GM19452 (cell line): ENCODE results near the gene KLHL21.
A peak's percentile ranks its signal among the peaks of the same experiment; 100 is the strongest.
"Not testable (repeated sequence)": the region's sequence is repeated elsewhere in the genome, so short reads cannot be mapped to it uniquely, and the experiment has no call there.

ENCODE experiments used
- ATAC-seq: cut with Tn5 transposase; IDR thresholded peaks from one replicate; pipeline ENCODE4 v1.9.1; 2021; ENCODE audit not compliant: unreplicated experiment

The KLHL21 gene, protein sequence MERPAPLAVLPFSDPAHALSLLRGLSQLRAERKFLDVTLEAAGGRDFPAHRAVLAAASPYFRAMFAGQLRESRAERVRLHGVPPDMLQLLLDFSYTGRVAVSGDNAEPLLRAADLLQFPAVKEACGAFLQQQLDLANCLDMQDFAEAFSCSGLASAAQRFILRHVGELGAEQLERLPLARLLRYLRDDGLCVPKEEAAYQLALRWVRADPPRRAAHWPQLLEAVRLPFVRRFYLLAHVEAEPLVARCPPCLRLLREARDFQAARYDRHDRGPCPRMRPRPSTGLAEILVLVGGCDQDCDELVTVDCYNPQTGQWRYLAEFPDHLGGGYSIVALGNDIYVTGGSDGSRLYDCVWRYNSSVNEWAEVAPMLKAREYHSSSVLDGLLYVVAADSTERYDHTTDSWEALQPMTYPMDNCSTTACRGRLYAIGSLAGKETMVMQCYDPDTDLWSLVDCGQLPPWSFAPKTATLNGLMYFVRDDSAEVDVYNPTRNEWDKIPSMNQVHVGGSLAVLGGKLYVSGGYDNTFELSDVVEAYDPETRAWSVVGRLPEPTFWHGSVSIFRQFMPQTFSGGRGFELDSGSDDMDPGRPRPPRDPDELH

DNA sequence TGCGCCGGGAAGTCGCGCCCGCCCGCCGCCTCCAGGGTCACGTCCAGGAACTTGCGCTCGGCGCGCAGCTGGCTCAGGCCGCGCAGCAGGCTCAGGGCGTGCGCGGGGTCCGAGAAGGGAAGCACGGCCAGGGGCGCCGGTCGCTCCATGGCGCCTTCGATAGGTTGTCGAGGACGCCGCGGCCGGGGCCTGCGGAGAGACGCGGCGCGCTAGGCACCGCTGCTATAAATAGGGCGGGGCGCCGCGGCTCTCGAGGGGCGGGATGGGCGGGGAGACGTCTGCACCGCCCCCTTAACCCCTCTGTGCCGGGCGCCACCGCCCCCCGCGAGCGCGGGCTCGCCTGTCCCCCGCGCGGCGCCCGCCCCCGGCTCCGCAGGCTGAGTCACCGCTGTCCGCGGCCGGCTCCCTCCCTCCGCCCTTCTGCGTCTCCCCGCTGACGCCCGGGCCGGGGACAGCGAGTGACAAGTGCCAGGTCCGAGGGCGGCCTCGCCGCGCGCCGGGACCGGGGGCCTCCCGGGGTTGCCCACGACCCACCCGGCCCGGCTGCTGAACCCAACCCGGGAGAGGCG, at the start of gene KLHL21:
Gene KLHL21 (minus strand): TSS at position 201 of the 569 bp plus-strand sequence. CDS start 52 bp downstream, at position 149.
- ATAC-seq = peak; percentile 59

DNA sequence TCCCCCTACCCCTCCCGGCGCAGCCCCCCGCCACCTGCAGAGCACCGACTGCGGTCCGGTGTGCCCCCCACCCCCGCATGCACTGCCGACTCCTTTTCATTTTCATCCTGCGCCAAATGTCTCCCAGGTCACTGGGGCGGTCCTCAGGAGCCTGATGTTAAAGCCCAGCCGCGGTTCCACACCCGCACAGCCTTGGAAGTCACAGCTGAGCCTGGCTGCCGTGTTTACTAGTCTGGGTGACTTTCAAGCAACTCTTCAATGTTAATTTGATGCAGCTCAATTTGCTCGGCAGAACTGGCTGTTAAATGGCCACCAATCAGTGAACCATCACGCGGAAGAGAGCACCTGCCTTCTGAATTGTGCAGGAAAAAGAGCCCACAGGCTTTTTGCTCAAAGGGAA, 49.2 kb upstream of the KLHL21 start:
- ATAC-seq = no peak

DNA sequence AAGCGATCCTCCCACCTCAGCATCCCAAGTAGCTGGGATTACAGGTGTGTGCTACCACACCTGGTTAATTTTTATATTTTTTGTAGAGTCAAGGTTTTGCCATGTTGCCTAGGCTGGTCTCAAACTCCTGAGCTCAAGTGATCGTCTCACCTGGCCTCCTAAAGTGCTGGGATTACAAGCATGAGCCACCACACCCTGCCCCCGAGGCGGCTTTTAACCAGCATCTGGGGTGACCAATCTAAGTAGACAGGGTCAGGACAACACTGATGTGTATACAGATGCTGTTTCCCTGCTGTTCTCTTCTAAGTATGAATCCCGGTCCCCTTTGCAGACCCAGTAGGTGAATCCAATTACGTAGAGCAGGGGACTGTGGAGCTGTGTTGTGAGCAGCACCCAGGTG, 45.9 kb upstream of the KLHL21 start:
- no peak for ATAC-seq

DNA sequence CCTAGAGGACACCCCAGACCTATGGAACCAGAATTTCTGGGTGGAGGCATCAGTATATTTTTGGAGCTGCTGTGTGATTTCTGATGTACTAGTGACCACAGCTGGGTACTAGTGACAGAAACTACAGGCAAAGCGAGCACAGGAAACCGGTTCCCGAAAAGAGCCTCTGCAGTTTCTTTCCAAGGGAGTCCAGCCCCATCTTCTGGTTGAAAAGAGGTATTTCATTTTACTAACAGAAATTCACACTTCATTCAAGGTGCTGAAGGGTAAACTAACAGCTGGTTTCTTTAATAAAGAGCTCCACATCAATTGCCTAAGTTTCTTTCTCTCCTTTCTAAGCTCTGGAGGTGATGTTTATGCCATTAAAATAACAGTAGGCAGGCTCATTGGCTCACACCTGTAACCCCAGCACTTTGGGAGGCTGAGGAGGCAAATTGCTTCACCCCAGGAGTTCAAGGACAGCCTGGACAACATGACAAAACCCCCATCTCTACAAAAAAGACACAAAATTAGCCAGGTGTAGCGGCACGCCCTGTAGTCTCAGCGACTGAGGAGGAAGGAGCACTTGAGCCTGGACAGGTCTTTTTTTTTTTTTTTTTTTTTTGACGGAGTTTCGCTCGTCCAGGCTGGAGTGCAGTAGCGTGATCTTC, 44.0 kb upstream of the KLHL21 start:
- no peak for ATAC-seq

DNA sequence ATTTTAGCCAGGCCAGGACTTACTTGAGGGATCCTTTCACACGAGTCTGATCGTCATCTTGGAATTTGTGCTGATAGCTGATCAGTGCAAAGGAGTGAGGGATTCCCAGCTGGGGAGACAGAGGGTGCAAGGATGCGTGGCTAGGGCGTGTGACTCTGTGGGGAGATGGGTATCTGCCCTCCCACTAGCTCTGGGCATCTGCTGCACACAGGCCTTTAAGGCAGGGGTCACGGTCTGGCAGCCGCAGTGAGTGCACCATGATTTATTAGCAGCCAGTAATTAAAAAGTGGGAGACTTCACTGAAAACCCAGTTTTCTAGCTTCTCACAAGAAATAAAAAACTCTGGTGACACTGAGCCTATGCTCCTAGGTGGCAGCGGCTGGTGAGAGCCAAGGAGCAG, 42.3 kb upstream of the KLHL21 start:
- no peak for ATAC-seq

DNA sequence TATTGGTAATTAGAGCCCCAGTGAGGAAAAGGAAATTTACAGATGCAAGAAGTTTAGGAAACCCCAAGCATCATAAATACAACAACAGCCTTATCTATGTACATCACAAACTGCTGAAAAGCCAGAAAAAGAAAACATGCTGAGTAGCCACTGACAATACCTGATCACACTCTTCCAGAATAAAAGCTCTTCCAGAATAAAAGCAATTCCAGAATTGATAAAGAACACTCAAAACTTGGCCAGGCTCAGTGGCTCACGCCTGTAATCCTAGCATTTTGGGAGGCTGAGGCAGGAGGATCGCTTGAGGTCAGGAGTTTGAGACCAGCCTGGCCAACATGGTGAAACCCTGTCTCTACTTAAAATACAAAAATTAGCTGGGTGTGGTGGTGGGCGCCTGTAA, 38.2 kb upstream of the KLHL21 start:
- ATAC-seq = not testable (repeated sequence)

DNA sequence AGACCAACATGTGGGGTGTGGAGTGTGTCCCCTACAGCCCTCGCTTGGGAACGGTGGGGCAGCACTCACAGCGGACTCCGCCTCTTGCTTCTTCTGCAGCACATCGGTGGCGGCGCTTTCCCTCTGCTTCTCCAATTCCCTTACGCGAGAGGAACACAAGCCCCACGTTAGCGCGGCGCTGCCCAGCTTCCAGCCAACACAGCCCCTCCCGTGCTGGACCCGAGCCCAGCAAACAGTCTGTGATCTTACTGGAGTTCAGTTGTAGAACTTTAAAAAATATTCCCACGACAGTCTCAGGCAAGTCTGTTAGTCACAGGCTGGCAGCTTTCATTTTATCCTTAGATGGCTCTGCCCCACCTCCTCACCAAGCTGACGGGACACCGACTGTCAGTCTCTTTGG, 35.6 kb upstream of the KLHL21 start:
- no peak for ATAC-seq

DNA sequence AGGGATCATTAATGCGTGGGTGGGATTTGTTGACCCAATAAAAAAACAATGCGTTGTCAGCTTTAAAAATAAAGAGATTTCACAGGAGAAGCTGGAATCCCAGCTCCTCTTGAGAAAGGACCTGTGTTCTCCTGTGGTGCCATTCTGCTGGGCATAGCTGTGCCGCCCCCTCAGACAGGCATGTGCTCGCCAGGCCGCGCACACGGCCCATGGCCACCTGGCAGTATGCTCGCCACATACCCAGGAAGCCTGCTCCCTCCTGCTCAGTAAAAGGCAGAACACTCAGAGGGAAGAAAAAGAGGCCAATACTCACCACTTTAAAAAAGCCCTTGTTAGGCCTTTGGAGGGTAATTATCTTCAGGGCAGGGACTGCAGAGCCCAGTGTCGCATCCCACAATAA, 35.1 kb upstream of the KLHL21 start:
- ATAC-seq = no peak

DNA sequence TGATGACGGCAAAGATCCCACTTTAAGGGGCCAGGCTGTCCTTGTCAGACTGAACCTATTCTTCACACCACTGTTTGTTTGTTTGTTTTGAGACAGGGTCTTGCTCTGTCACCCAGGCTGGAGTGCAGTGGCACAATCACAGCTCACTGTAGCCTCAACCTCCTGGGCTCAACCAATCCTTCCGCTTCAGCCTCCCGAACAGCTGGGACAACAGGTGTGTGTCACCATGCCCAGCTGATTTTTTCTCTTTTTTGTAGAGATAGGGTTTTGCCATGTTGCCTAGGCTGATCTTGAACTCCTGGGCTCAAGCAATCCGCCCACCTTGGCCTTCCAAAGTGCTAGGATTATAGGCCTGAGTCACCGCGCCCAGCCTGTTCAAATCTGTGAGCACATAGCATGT, 34.1 kb upstream of the KLHL21 start:
- ATAC-seq = not testable (repeated sequence)

DNA sequence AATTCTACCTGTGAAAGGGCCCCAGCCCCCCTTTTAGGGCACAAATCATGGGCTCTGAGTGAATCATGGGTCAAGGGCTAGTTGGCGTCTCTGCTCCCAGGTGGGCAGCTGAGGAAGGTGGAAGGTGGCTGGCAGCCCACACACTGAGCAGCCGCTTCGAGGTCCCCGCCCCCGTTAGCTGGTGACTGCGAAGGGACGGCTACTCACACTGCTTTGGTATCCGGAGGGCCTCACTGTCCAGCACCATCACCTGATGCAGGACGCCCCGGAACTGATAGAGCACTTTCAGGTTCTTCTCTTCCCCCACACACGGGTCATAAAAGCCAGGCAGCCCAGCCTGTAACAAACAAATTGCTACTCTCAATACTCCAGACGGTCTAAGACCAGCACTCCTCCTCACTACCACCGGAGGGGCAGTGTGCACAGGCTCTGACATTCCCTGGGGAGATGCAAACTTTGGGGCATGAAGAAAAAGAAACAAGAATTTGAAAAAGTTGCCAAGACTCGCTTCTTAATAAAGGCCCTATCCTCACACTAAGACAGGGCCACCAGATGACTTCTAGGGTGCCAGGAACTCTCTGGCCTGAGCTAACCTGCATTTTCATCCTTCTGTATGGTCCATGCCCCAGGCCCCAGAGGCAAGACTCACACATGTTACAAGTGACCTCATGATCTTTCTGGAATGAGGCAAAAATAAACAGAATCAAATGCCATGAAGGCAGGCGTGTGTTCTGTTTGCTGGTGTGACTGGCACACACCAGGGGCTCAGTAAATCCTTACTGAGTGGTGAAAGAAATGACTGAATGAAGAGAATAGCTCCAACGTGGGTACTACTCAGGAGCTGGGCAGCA, 33.5 kb upstream of the KLHL21 start:
- ATAC-seq = no peak

DNA sequence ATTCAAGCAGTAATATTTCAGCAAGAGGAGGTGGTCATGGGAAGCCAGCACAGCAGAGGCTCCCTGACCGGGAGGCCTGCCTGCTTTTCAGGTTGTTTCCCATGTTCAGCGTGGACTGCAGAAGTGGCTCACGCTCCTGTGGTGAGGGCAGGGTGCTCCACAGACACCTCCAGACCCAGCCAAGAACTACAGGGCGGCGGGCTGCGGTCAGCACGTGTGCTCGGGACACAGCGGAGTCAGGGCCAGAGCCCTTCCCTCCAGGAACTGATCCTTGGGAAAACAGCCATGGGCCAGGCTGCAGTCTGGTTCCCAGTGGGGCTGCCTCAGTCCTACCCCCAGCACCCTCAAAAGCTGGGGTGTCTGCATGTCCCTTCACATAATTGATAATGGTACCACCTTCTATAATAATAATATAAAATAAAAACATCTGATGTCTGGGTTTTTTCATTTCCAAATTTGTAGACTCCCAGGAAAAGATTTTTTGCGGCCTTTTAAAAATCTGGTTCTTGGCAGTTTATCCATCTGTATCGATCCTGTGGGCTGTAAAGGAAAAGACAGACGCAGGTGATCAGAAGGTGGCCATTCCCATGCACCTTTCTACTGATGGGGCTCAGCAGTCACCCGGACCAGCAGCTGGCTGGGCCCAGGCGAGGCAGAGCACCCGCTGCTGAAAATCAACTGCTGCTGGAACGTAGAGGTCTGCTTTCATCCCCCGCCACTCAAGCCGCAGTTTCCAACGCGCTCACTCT, 32.7 kb upstream of the KLHL21 start:
- ATAC-seq = no peak

DNA sequence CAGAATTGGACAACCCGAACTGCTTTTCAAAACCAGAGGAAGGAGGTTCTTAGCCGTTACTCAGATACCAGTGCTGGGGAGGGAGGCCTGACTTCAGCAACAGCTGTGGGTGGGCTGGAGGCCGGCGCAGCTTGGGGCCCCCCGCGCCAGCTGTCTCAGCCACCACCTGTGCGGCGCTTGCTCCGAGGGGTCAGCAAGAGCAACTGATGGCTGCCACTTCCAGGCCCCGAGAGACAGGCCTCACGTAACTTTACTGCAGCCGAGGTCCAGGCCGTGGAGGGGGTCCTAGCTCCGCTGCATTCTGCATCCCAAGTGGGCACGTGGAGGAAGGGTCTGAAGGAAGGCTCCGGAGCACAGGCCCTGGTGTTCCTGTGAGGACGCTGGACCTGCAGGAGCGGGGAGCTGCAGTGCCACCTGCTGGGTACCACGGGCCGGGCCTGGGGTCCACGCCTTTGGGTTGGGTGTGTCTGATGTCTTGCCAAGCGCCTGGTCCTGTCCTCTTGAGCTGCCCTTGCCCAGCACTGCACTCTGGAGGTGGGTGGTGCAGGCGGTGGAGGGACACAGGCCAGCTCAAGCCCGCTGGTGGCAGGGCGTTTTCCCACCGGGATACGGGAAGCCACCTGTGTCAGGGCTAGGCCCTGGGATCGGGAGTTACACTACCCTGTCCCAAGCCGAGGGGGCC, 31.8 kb upstream of the KLHL21 start:
- no peak for ATAC-seq

DNA sequence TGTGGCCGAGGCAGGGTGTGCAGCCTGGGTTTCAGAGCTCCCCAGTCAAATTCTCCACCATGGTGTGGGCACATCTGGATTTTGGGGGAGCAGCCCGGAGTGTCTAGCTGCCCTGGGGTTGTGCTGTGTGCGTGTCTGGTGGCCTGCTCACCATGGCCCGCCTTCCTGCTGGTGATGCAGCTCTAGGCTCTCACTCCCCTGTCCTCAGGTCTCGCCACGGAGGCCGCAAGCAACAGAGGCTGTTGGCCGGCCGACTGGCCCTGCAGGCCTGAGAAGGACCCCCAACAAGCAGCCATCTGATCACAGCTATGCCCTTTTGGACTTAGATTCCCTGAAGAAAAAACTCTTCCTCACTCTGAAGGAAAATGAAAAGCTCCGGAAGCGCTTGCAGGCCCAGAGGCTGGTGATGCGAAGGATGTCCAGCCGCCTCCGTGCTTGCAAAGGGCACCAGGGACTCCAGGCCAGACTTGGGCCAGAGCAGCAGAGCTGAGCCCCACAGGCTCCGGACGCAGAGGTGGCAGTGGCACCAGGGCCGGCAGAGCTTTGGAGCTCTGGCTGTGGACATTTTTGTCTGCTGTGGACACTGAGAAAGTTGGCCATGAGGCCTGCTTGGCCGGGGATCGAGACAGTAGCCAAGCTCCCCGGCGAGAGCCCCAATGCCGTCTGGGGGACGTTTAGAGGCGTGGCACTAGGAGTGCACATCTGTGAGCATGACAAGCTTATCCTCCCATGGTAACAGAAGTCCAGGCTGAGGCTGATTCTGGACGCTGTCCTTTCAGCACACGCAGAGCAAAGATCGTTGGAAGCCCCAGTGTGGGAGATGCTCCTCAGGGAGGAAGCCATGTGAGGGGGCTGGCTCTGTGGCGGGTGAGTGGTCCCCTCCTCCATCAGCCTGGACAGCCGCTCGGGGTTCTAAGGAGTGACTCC, 30.2 kb upstream of the KLHL21 start:
- no peak for ATAC-seq

DNA sequence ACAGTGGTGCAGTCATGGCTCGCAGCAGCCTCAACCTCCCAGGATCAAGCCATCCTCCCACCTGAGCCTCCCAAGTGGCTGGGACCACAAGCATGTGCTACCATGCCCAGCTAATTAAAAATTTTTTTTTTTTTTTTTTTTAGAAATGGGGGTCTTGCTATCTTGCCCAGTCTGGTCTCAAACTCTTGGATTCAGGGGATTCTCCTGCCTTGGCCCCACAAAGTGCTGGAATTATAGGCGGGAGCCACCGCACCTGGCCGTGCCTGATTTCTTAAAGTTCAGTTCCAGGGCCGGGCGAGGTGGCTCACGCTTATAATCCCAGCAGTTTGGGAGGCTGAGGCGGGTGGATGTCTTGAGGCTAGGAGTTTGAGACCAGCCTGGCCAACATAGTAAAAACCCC, 28.4 kb upstream of the KLHL21 start:
- ATAC-seq = no peak

DNA sequence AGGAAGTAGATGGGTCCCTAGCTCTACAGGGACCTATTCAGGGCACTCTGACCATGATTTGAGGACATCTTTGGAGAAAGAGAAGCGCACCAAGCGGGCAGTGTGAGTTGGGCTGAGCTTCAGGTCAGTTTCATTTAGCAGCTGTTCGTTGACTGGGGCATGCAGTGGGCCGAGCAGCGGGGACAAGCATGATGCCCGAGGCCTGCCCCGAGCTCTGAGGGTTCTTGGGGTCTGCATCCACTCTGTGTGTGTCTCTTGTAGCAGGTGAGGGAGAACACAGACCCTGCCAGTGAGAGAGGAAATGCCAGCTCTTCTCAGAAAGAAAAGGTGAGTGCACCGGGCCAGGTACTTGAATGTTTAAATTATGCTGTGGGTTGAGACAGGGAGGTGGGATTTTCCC, 27.4 kb upstream of the KLHL21 start:
- no peak for ATAC-seq

DNA sequence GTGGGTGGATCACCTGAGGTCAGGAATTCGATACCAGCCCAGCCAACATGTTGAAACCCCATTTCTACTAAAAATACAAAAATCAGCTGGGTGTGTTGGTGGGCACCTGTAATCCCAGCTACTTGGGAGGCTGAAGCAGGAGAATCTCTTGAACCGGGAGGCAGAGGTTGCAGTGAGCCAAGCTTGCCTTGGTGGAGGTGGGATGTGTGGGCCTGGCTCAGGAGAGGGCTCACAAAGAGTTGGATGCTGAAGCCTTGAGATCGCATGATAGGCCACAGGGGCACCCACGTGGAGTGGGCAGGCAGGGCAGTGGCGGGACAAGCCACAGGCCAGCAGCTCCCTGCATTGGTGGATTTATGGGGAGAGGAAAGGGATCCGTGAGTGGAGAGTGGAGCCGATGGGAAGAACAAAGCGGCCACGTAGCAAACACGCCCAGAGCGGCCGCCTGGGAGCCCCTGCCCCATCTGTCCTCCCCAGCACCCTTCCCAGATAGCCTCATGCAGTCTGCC, 26.4 kb upstream of the KLHL21 start:
- no peak for ATAC-seq

DNA sequence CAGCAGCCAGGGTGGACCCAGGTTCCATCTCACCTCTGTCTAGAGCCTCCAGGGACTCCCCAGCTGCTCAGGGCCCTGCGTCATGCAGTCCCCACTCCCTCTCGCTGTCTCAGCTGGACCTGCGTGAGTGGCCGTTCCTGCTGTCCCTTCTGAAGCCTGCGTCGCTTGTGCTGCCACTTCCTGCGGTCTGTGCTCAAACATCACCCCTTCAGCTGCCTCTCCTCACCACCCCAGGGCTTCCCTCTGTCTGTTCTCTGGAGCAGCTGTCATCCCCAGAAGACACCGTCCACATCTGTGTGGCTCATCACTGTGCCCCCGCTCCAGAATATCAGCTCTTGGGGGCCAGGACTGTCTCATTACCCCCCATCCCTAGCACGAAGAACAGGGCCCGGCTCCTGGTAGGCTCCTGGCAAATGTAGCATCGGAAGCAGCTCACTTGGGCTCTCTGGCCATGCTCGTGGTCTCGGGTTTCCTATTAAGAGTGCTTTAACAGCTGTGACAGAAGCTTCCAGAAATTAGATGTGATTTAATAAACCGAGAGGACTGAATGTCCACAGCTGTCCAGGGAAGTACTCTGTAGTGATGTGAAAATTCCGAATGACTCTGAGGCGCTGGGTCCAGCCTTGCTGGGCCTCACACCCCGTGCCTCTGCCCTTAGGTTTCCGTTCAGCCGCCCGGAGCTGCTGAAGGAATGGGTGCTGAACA, 25.3 kb upstream of the KLHL21 start:
- no peak for ATAC-seq

DNA sequence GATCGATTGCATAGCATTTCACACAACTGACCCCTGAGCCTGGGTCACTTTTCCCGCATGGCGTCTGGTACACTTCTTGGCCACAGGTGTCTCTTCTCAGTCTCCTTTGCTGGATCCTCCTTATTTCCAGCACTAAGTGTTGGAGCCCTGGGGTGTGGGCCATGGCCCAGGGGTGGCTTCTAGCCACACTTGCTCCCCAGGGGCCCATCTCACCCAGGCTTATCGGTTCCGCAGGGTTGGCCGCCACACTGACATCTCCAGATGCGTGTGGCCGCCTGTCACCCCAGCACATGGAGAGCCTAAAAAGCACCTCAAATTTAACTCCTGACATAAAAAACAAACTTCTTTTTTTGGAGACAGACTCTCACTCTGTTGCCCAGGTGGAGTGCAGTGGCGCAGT, 24.4 kb upstream of the KLHL21 start:
- no peak for ATAC-seq
